Subcutaneous abdominal adipose tissue (tissue), 5 donors: ENCODE results near the gene GRIP1.

Experiments used
- H3K27ac ChIP-seq: one replicate; pipeline ENCODE4 v1.7.0; 2013; ENCODE audit warnings: low read depth, mild to moderate bottlenecking, inconsistent platforms, low read length, moderate library complexity
- H3K27me3 ChIP-seq, 5 donors: one replicate each; pipeline ENCODE4 v1.7.0; 2013; ENCODE audit warnings: low read length in 5 of 5, inconsistent platforms in 1 of 5; ENCODE audit not compliant: control insufficient read depth in 5 of 5, insufficient read depth in 4 of 5
- H3K36me3 ChIP-seq, 5 donors: one replicate each; pipeline ENCODE4 v1.7.0; 2013; ENCODE audit warnings: low read length in 5 of 5; ENCODE audit not compliant: control insufficient read depth in 5 of 5, insufficient read depth in 5 of 5
- H3K4me1 ChIP-seq, 5 donors: one replicate each; pipeline ENCODE4 v1.7.0; 2013; ENCODE audit warnings: low read length in 5 of 5, mild to moderate bottlenecking in 3 of 5, moderate library complexity in 1 of 5; ENCODE audit not compliant: control insufficient read depth in 5 of 5, insufficient read depth in 5 of 5
- H3K4me3 ChIP-seq, 5 donors: one replicate each; pipeline ENCODE4 v1.7.0; 2013; ENCODE audit warnings: low read length in 5 of 5, low read depth in 1 of 5
- H3K9ac ChIP-seq, 5 donors: one replicate each; pipeline ENCODE4 v1.7.0; 2013; ENCODE audit warnings: low read length in 5 of 5, mild to moderate bottlenecking in 4 of 5, moderate library complexity in 3 of 5
- H3K9me3 ChIP-seq, 5 donors: one replicate each; pipeline ENCODE4 v1.7.0; 2013; ENCODE audit warnings: low read length in 5 of 5; ENCODE audit not compliant: control insufficient read depth in 5 of 5
- donor health status: healthy.
- donor health status: healthy.
- donor health status: healthy.
- donor health status: healthy.
- donor health status: healthy.

The GRIP1 gene

GRCh38 chr12:66337381-66338010 lies 341.4 kb downstream of the GRIP1 start:
- Histone ChIP-seq H3K36me3 (peaks cover 6 to 32% (median 14%) of the 10 kb centered on the region in 5 donors), H3K9me3 (peaks cover 0 to 14% (median 9%) of the 10 kb centered on the region in 5 donors), H3K4me1 (no peaks in the 10 kb centered on the region), H3K9ac (no peak overlapping the region), H3K4me3 (no peak overlapping the region), H3K27me3 (no peaks in the 10 kb centered on the region), H3K27ac (no peak overlapping the region)

GRCh38 chr12:66335746-66336145 lies 343.1 kb downstream of the GRIP1 start:
- H3K9ac ChIP-seq = no peak overlapping the region
- H3K9me3 ChIP-seq = peaks cover 0 to 3% (median under 1%) of the 10 kb centered on the region in 5 donors
- H3K27me3 ChIP-seq = no peaks in the 10 kb centered on the region
- peaks cover 6 to 35% (median 19%) of the 10 kb centered on the region in 5 donors for H3K36me3 ChIP-seq
- no peak overlapping the region for H3K4me3 ChIP-seq
- H3K27ac ChIP-seq = no peak overlapping the region
- no peaks in the 10 kb centered on the region for H3K4me1 ChIP-seq

DNA sequence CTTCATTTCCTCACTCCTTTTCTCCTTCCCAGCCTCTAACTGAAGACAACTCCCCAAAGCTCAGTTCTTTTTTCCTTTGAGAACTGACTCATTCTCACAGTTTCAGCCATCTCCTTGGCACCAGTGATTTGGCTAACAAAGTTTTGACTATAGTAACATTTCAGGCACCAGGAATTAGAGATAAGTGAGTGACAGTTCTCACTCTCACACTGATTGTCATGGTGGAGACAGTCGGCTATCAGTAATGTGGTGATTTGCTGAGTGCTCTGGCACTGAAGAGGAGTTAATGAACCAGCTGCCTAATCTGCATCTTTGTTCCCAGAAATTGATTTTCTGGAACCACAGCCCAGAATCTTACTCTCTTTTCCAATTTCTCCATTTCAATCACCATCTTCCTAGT lies 347.1 kb downstream of the GRIP1 start:
- Histone ChIP-seq H3K9me3 (no peaks in the 10 kb centered on the region), H3K36me3 (peaks cover 0 to 18% (median 8%) of the 10 kb centered on the region in 5 donors), H3K9ac (no peak overlapping the region), H3K27ac (no peak overlapping the region), H3K27me3 (no peaks in the 10 kb centered on the region), H3K4me3 (no peak overlapping the region), H3K4me1 (no peaks in the 10 kb centered on the region)

- Histone ChIP-seq H3K9ac (no peak overlapping the region), H3K4me1 (no peaks in the 10 kb centered on the region), H3K36me3 (peaks cover 0 to 18% (median 8%) of the 10 kb centered on the region in 5 donors)
These were observed 347.9 kb downstream of the GRIP1 start for GRCh38 chr12:66331016-66331415.

DNA sequence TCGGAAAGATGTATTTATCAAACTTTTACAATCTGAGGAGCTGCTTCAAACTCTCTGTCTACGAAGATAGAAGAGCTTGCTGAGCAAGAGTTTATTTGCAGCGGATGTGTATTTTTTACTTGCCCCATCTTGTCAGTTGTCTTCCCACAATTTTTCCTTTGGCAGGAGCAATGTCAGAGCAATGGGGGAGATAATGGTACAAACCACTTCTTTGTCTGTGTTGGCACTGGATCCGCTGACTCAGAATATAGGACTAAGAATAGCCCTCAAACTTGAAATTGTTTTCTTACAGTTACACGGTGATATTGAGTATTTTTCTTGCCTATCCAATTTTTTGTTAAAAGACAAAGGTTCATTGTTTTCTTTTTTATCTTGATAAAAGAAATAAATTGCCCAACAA lies 348.9 kb downstream of the GRIP1 start:
- no peaks in the 10 kb centered on the region for H3K4me1 ChIP-seq
- peaks cover 0 to 18% (median 12%) of the 10 kb centered on the region in 5 donors for H3K36me3 ChIP-seq
- no peak overlapping the region for H3K27ac ChIP-seq
- H3K27me3 ChIP-seq = no peaks in the 10 kb centered on the region
- H3K9me3 ChIP-seq = no peaks in the 10 kb centered on the region
- no peak overlapping the region for H3K9ac ChIP-seq
- no peak overlapping the region for H3K4me3 ChIP-seq

More at GRCh38 chr12:66331016-66331415, 347.9 kb downstream of the GRIP1 start:
- H3K4me3 ChIP-seq = no peak overlapping the region
- H3K27me3 ChIP-seq = no peaks in the 10 kb centered on the region
- H3K9me3 ChIP-seq = no peaks in the 10 kb centered on the region
- no peak overlapping the region for H3K27ac ChIP-seq

- peaks cover 0 to 17% (median 5%) of the 10 kb centered on the region in 5 donors for H3K36me3 ChIP-seq
- no peaks in the 10 kb centered on the region for H3K4me1 ChIP-seq
These were observed 355.9 kb downstream of the GRIP1 start for GRCh38 chr12:66323017-66323416.

DNA sequence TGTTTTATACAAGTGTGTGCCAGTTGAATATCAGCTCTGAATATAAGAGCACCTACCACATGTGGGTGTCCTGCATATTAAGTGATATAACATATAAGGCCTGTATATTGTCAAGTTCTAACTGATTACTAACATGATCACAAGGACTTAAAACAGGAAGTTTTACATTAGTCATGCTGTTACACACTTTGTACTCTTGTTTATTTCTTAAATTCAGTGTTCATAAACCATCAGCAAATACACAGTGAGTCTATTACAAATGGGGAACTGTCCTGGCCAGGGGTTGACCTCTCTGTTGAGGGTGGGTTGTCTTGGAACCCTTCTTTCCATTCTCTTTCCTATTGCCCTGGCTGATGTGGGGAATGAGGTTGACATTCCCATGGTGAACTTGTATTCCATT lies 357.4 kb downstream of the GRIP1 start:
- Histone ChIP-seq H3K27ac (no peak overlapping the region), H3K36me3 (peaks cover 0 to 17% (median 5%) of the 10 kb centered on the region in 5 donors), H3K9me3 (no peaks in the 10 kb centered on the region), H3K4me1 (no peaks in the 10 kb centered on the region), H3K4me3 (no peak overlapping the region), H3K27me3 (no peaks in the 10 kb centered on the region), H3K9ac (no peak overlapping the region)

More at GRCh38 chr12:66323017-66323416, 355.9 kb downstream of the GRIP1 start:
- Histone ChIP-seq H3K9me3 (no peaks in the 10 kb centered on the region), H3K9ac (no peak overlapping the region), H3K27ac (no peak overlapping the region), H3K27me3 (no peaks in the 10 kb centered on the region), H3K4me3 (no peak overlapping the region)

DNA sequence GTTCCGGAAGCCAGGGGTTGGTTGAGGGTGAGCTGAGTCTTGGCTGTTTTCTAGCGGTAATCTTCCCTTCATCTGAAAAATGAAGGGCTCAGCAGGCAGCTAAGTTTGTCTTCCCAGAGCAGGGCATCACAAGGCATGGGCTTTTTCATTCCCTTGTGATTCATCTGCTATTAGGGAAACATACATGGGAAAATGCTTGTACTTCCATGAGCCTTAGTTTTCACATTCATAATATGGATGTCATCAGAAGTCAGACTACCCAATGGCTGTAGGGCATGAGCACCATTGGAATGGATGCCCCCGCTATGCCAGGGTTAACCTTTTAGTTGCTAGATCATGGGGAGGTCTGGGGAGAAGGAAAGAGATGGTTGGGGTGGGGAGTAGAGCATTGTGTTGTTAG lies 357.9 kb downstream of the GRIP1 start:
- Histone ChIP-seq H3K4me1 (no peaks in the 10 kb centered on the region), H3K27me3 (no peaks in the 10 kb centered on the region), H3K9ac (no peak overlapping the region), H3K4me3 (no peak overlapping the region), H3K27ac (no peak overlapping the region), H3K9me3 (no peaks in the 10 kb centered on the region), H3K36me3 (peaks cover 0 to 19% (median 5%) of the 10 kb centered on the region in 5 donors)

GRCh38 chr12:66319266-66319954 lies 359.5 kb downstream of the GRIP1 start:
- H3K4me1 ChIP-seq = no peaks in the 10 kb centered on the region
- peaks cover 0 to 16% (median 8%) of the 10 kb centered on the region in 5 donors for H3K36me3 ChIP-seq
- H3K4me3 ChIP-seq = no peak overlapping the region
- no peak overlapping the region for H3K27ac ChIP-seq
- H3K9me3 ChIP-seq = no peaks in the 10 kb centered on the region
- H3K9ac ChIP-seq = no peak overlapping the region
- no peaks in the 10 kb centered on the region for H3K27me3 ChIP-seq

- H3K9me3 ChIP-seq = no peaks in the 10 kb centered on the region
These were observed 364.6 kb downstream of the GRIP1 start for GRCh38 chr12:66314278-66314677.

More at GRCh38 chr12:66314278-66314677, 364.6 kb downstream of the GRIP1 start:
- Histone ChIP-seq H3K27ac (no peak overlapping the region), H3K9ac (no peak overlapping the region), H3K36me3 (peaks cover 0 to 18% (median 8%) of the 10 kb centered on the region in 5 donors), H3K4me3 (no peak overlapping the region), H3K27me3 (no peaks in the 10 kb centered on the region), H3K4me1 (no peaks in the 10 kb centered on the region)
